Measurements from ENCODE around the gene FOXL3. TPM values are rescaled to one million over a fixed set of nuclear protein-coding genes. Genes with fewer than 3 reads are reported as not detected.

The FOXL3 gene
- total RNA-seq, 4 donors from 2014 or later: not detected

DNA sequence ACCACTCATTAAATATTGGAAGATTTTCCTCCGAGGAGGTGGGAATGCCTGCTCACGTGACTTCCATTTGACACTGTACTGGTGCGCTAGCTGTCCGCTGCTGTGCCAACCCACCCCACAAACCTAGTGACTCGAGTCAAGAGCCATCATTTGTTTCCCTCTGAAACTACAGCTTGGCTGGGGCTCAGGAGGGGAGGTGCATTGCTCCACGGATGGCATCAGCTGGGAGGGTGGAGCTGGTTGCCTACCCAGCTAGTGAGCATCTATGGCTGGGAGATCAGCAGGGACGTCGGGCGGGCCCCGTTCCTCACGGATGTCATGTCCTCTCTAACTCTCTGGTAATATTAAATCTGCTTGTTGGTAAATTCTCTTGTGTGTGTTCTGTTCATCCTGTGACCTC is 9.5 kb upstream of the FOXL3 start:
- intact Hi-C loops (cut with DNase I): no loop called here
- Histone ChIP-seq H3K4me3 (no peak overlapping the region), H3K9me3 (no peaks in the 10 kb centered on the region), H3K27ac (replicated peaks in 1 of 4) (no peak overlapping the region), H3K4me1 (no peaks in the 10 kb centered on the region), H3K36me3 (no peaks in the 10 kb centered on the region), H3K27me3 (peaks cover 0 to 28% (median 2%) of the 10 kb centered on the region in 4 donors)
- TF ChIP-seq, protein P1, sequence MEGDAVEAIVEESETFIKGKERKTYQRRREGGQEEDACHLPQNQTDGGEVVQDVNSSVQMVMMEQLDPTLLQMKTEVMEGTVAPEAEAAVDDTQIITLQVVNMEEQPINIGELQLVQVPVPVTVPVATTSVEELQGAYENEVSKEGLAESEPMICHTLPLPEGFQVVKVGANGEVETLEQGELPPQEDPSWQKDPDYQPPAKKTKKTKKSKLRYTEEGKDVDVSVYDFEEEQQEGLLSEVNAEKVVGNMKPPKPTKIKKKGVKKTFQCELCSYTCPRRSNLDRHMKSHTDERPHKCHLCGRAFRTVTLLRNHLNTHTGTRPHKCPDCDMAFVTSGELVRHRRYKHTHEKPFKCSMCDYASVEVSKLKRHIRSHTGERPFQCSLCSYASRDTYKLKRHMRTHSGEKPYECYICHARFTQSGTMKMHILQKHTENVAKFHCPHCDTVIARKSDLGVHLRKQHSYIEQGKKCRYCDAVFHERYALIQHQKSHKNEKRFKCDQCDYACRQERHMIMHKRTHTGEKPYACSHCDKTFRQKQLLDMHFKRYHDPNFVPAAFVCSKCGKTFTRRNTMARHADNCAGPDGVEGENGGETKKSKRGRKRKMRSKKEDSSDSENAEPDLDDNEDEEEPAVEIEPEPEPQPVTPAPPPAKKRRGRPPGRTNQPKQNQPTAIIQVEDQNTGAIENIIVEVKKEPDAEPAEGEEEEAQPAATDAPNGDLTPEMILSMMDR (IDR thresholded peaks at IDR 0.05): no peak
- no peak for TF ChIP-seq EP300 (IDR thresholded peaks at IDR 0.05)
- no peak for DNase-seq (ENCODE audit: extremely low spot score)
- 72% methylated on average over 11 of the region's 11 CpGs for WGBS

DNA sequence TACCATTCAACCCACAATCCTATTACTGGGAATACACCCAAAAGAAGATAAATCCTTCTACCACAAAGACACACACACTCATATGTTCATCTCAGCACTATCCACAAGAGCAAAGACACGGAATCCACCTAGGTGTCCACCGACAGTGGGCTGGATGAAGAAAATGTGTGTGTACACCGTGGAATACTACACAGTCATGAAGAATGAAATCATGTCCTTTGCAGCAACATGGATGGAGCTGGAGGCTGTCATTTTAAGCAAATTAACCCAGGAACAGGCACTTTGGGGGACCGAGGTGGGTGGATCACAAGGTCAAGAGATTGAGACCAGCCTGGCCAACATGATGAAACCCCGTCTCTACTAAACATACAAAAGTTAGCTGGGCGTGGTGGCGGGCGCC is 8.3 kb upstream of the FOXL3 start:
- DNase-seq (ENCODE audit: extremely low spot score): no peak
- TF ChIP-seq POLR2A (IDR thresholded peaks at IDR 0.05; ENCODE audit: low read depth) (no peak), POLR2AphosphoS5 (IDR thresholded peaks at IDR 0.05) (no peak), EP300 (IDR thresholded peaks at IDR 0.05) (no peak)
- TF ChIP-seq, protein P1 (IDR thresholded peaks at IDR 0.05): no peak
- Histone ChIP-seq H3K27ac (replicated peaks in 1 of 4) (no peak overlapping the region), H3K9me3 (no peaks in the 10 kb centered on the region), H3K4me3 (no peak overlapping the region), H3K36me3 (no peaks in the 10 kb centered on the region), H3K27me3 (peaks cover 0 to 31% (median 2%) of the 10 kb centered on the region in 4 donors), H3K4me1 (no peaks in the 10 kb centered on the region)
- intact Hi-C loops (cut with DNase I): no loop called here
- 94% methylated on average over 8 of the region's 8 CpGs for WGBS

DNA sequence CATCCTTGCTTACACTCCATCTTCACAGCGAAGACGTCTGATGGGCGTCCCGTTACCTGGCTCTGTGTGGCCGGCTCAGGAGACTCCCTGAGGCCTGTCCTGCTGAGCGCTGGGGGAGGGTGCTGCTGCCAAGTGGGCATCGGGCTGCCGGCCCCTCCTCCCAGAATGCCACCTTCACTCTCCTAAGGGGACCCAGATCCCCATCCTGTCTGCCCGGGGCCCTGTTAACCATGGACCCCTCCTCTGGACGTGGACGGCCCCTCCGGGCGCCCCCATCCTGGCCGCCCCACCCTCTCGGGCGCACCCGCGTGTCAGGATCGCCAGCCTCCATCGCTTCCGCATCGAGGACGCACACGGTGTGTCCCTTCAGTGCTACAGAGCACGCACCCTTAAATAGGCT is 7.3 kb upstream of the FOXL3 start:
- intact Hi-C loops (cut with DNase I): no loop called here
- Histone ChIP-seq H3K9me3 (no peaks in the 10 kb centered on the region), H3K4me1 (no peaks in the 10 kb centered on the region), H3K36me3 (no peaks in the 10 kb centered on the region), H3K27me3 (peaks cover 0 to 29% (median 2%) of the 10 kb centered on the region in 4 donors), H3K4me3 (no peak overlapping the region), H3K27ac (replicated peaks in 1 of 4) (no peak overlapping the region)
- no peak for DNase-seq (ENCODE audit: extremely low spot score)
- TF ChIP-seq, protein P1 (IDR thresholded peaks at IDR 0.05): no peak
- 89% methylated on average over 25 of the region's 25 CpGs for WGBS

DNA sequence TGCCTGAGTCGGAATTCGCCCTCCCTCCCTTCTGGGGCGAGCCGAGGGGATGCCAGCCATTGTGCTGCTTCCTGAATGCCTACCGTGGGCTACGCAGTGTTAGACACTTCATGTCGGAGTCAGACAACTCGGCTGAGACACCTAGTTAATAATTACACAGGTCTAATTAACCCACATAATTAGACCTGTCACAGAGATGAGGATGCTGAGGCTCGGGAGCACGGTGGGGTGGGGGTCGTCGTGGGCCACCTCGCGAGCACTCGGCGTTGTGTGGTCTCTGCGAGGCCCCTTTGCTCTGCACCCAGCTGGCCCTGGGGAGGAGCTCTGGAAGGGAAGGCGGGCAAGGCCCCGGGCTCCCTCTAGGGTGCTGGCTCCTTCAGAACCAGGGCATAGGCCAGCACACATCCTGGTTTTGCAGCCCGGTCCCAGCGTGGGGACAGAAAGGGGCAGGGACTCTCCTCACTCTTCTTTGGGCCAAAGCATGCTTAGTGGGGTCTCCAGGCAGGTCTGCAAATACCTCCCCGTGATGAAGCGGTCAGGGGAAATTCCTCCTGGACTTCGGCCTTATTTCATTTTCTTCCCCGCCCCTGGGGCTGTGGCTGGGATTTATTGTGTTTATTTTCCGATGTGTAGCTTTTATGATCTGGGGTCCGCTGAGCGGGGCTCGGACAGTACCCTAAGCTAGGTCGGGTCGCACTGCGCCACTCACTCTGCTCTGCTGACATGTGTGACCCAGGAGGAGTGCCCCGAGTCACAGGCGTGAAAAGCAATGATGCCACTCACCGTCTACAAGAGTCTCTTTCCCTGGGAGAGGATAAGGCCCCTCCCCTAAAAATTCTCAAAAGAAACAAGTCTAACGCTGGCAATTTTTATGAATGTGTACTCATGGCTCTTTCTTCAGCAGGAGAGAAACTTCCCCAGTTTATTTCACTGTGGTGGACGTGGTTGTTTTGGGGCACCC is 4.9 kb upstream of the FOXL3 start:
- WGBS: 80% methylated on average over 27 of the region's 37 CpGs
- peaks cover 5 to 52% (median 20%) of the 10 kb centered on the region in 4 donors for H3K27me3 ChIP-seq

More for the DNA sequence above, 4.9 kb upstream of the FOXL3 start:
- DNase-seq (ENCODE audit: extremely low spot score): no peak
- Histone ChIP-seq H3K27ac (replicated peaks in 1 of 4) (no peak overlapping the region), H3K4me1 (peaks cover 0 to 11% (median 10%) of the 10 kb centered on the region in 4 donors), H3K4me3 (no peak overlapping the region), H3K9me3 (no peaks in the 10 kb centered on the region), H3K36me3 (no peaks in the 10 kb centered on the region)
- intact Hi-C loops (cut with DNase I): no loop called here
- no peak for TF ChIP-seq POLR2A (IDR thresholded peaks at IDR 0.05; ENCODE audit: low read depth)
- no peak for TF ChIP-seq EP300 (IDR thresholded peaks at IDR 0.05)
- TF ChIP-seq, protein P1 (IDR thresholded peaks at IDR 0.05): no peak
- TF ChIP-seq POLR2AphosphoS5 (IDR thresholded peaks at IDR 0.05): no peak
